SK-N-SH (cell line): ENCODE results near the gene KIDINS220. TPM values are rescaled to one million over a fixed set of nuclear protein-coding genes. Genes with fewer than 3 reads are reported as not detected.

Experiments used
- CTCF ChIA-PET: fragments of 300-600, 350-600 bp; formaldehyde crosslinking; extraction: SDS; loops from one replicate; lab custom pipeline; 2021; lab: Yijun Ruan, JAX
- POLR2A ChIA-PET: fragments of 350-600 bp; sonication (Branson Sonifier 250); formaldehyde crosslinking; extraction: SDS; loops from one replicate; lab custom pipeline; 2020; ENCODE audit warnings: antibody characterized with exemption, inconsistent platforms; lab: Yijun Ruan, JAX
- DNase-seq: peaks from one replicate; pipeline ENCODE4 v3.0.0; 2012
- H2AFZ ChIP-seq: fragments of 200-600 bp; sonication (generic); 2 replicates; pipeline ENCODE4 v1.8.1; 2016; ENCODE audit warnings: antibody characterized with exemption, mild to moderate bottlenecking, low read depth
- H3F3A ChIP-seq: fragments of 200-600 bp; sonication (generic); replicated peaks from 2 replicates; pipeline ENCODE3; 2016; ENCODE audit warnings: antibody characterized with exemption, mild to moderate bottlenecking; ENCODE audit not compliant: insufficient read depth
- H3K27ac ChIP-seq, 2 experiments: fragments of 200-500 bp in 1 of 2; fragments of 200-600 bp in 1 of 2; sonication (Bioruptor generic) in 1 of 2; sonication (generic), shearing (Covaris generic) in 1 of 2; 2 replicates each; pipeline versions ENCODE4 v1.5.1 to v1.6.1; 2014 to 2016; ENCODE audit warnings: low read depth in 2 of 2, inconsistent platforms in 1 of 2, low read length in 1 of 2, mild to moderate bottlenecking in 1 of 2, mixed read lengths in 1 of 2
- H3K27me3 ChIP-seq: fragments of 200-600 bp; sonication (generic), shearing (Covaris generic); 2 replicates; pipeline ENCODE4 v1.6.1; 2016; ENCODE audit warnings: mixed run types; ENCODE audit not compliant: insufficient read depth
- H3K36me3 ChIP-seq, 2 experiments: fragments of 200-500 bp in 1 of 2; fragments of 200-600 bp in 1 of 2; sonication (Bioruptor generic) in 1 of 2; sonication (generic) in 1 of 2; replicated peaks in 1 of 2; 2 replicates each; pipeline versions ENCODE3 to v1.5.1; 2014 to 2016; ENCODE audit warnings: low read length in 1 of 2, mild to moderate bottlenecking in 1 of 2; ENCODE audit not compliant: insufficient read depth in 2 of 2, control insufficient read depth in 1 of 2
- H3K4me1 ChIP-seq, 2 experiments: fragments of 200-500 bp in 1 of 2; fragments of 200-600 bp in 1 of 2; sonication (Bioruptor generic) in 1 of 2; sonication (generic), shearing (Covaris generic) in 1 of 2; 2 replicates each; pipeline versions ENCODE4 v1.5.1 to v1.6.1; 2014 to 2016; ENCODE audit warnings: low read depth in 1 of 2, low read length in 1 of 2, mixed run types in 1 of 2; ENCODE audit not compliant: insufficient read depth in 2 of 2, control insufficient read depth in 1 of 2
- H3K4me2 ChIP-seq: fragments of 200-600 bp; sonication (generic), shearing (Covaris generic); 2 replicates; pipeline ENCODE4 v1.6.1; 2017; ENCODE audit warnings: mixed run types
- H3K4me3 ChIP-seq, 2 experiments: fragments of 200-500 bp in 1 of 2; fragments of 200-600 bp in 1 of 2; sonication (Bioruptor generic) in 1 of 2; sonication (generic), shearing (Covaris generic) in 1 of 2; 2 replicates each; pipeline versions ENCODE4 v1.5.1 to v1.8.1; 2014 to 2016; ENCODE audit warnings: low read depth in 2 of 2, inconsistent platforms in 1 of 2, low read length in 1 of 2, mild to moderate bottlenecking in 1 of 2, mixed read lengths in 1 of 2, moderate library complexity in 1 of 2
- H3K79me2 ChIP-seq: fragments of 200-600 bp; sonication (generic); 2 replicates; pipeline ENCODE4 v1.8.1; 2017; ENCODE audit warnings: mild to moderate bottlenecking; ENCODE audit not compliant: insufficient read depth
- H3K9ac ChIP-seq: fragments of 200-600 bp; sonication (generic); 2 replicates; pipeline ENCODE4 v1.6.1; 2017; ENCODE audit warnings: mixed run types
- H3K9me2 ChIP-seq: fragments of 200-600 bp; sonication (generic); 2 replicates; pipeline ENCODE4 v1.6.1; 2017; ENCODE audit warnings: mixed run types
- H3K9me3 ChIP-seq: fragments of 200-600 bp; sonication (generic); 2 replicates; pipeline ENCODE4 v1.6.1; 2017; ENCODE audit warnings: mixed run types, mild to moderate bottlenecking, moderate library complexity
- H4K20me1 ChIP-seq: fragments of 200-600 bp; sonication (generic); 2 replicates; pipeline ENCODE4 v1.6.1; 2017; ENCODE audit warnings: mild to moderate bottlenecking, mixed run types; ENCODE audit not compliant: insufficient read depth
- CHD2 ChIP-seq: fragments of 150-350 bp; IDR thresholded peaks from 2 replicates; pipeline ENCODE4 v1.6.1; 2018; ENCODE audit warnings: low read length; ENCODE audit not compliant: partially characterized antibody
- EP300 ChIP-seq, 2 experiments: IDR thresholded peaks; 2 replicates each; pipeline versions ENCODE4 v1.4.0 to v1.6.1; 2012; ENCODE audit warnings: borderline replicate concordance in 1 of 2, low read depth in 1 of 2, low read length in 1 of 2
- EZH2phosphoT487 ChIP-seq: fragments of 200-600 bp; sonication (generic); IDR thresholded peaks from 2 replicates; pipeline ENCODE4 v1.6.1; 2017; ENCODE audit warnings: low read depth, mixed run types, mild to moderate bottlenecking, antibody characterized with exemption, moderate library complexity, borderline replicate concordance
- FOSL2 ChIP-seq: IDR thresholded peaks from 2 replicates; pipeline ENCODE4 v1.4.0; 2012; ENCODE audit warnings: low read depth, mild to moderate bottlenecking, moderate library complexity, borderline replicate concordance
- FOXJ3 ChIP-seq: sonication (generic); formaldehyde crosslinking; IDR thresholded peaks from 2 replicates; pipeline ENCODE4 v1.5.1; 2020; ENCODE audit warnings: mild to moderate bottlenecking, missing genetic modification reagents
- FOXM1 ChIP-seq: IDR thresholded peaks from 2 replicates; pipeline ENCODE4 v1.4.0; 2012; ENCODE audit warnings: low read depth, mild to moderate bottlenecking
- GABPA ChIP-seq: IDR thresholded peaks from 2 replicates; pipeline ENCODE4 v1.4.0; 2012; ENCODE audit warnings: low read depth, mild to moderate bottlenecking
- GATA2 ChIP-seq: sonication (generic); formaldehyde crosslinking; IDR thresholded peaks from 2 replicates; pipeline ENCODE4 v1.5.0; 2020; ENCODE audit warnings: mild to moderate bottlenecking, missing genetic modification reagents
- IRF3 ChIP-seq: fragments of 150-350 bp; IDR thresholded peaks from 2 replicates; pipeline ENCODE4 v1.6.1; 2016; ENCODE audit warnings: mild to moderate bottlenecking, low read depth, low read length
- MAX ChIP-seq: IDR thresholded peaks from 2 replicates; pipeline ENCODE4 v1.4.0; 2012; ENCODE audit warnings: low read depth
- MEF2A ChIP-seq: IDR thresholded peaks from 2 replicates; pipeline ENCODE4 v1.4.0; 2012; ENCODE audit warnings: low read depth, borderline replicate concordance
- MXI1 ChIP-seq: IDR thresholded peaks from 2 replicates; pipeline ENCODE4 v1.6.1; 2012; ENCODE audit warnings: mild to moderate bottlenecking, low read depth, low read length, improper control_type of control experiment
- NFIC ChIP-seq: IDR thresholded peaks from 2 replicates; pipeline ENCODE4 v1.4.0; 2012; ENCODE audit warnings: borderline replicate concordance
- PBX3 ChIP-seq: IDR thresholded peaks from 2 replicates; pipeline ENCODE4; 2012
- RAD21 ChIP-seq: IDR thresholded peaks from 2 replicates; pipeline ENCODE4 v1.6.1; 2012; ENCODE audit warnings: mild to moderate bottlenecking, low read length
- RCOR1 ChIP-seq: fragments of 150-350 bp; IDR thresholded peaks from 2 replicates; pipeline ENCODE4 v1.6.1; 2017; ENCODE audit warnings: antibody characterized with exemption, low read length
- RFX5 ChIP-seq: IDR thresholded peaks from 2 replicates; pipeline ENCODE4 v1.6.1; 2012; ENCODE audit warnings: mild to moderate bottlenecking, improper control_type of control experiment, low read length
- RXRA ChIP-seq: IDR thresholded peaks from 2 replicates; pipeline ENCODE4 v1.4.0; 2012; ENCODE audit warnings: low read depth, mild to moderate bottlenecking, borderline replicate concordance
- SIN3A ChIP-seq: IDR thresholded peaks from 2 replicates; pipeline ENCODE4 v1.6.1; 2012; ENCODE audit warnings: low read depth, mild to moderate bottlenecking, low read length, moderate library complexity, borderline replicate concordance
- SMC3 ChIP-seq: IDR thresholded peaks from 2 replicates; pipeline ENCODE4 v1.6.1; 2012; ENCODE audit warnings: low read depth, low read length, improper control_type of control experiment
- TAF1 ChIP-seq: IDR thresholded peaks from 2 replicates; pipeline ENCODE4 v1.6.1; 2012; ENCODE audit warnings: low read depth, mild to moderate bottlenecking, low read length, moderate library complexity, borderline replicate concordance
- TCF12 ChIP-seq: IDR thresholded peaks from 2 replicates; pipeline ENCODE4 v1.4.0; 2012
- TEAD4 ChIP-seq: IDR thresholded peaks from 2 replicates; pipeline ENCODE4 v1.4.0; 2012; ENCODE audit warnings: mild to moderate bottlenecking, borderline replicate concordance; ENCODE audit not compliant: insufficient read depth
- USF2 ChIP-seq: fragments of 150-350 bp; IDR thresholded peaks from 2 replicates; pipeline ENCODE4 v1.6.1; 2017; ENCODE audit warnings: antibody characterized with exemption, low read length, low read depth, borderline replicate concordance
- polyA plus RNA-seq, 3 experiments: library from polyadenylated mRNA; depleted of rRNA; stranded (reverse); fragments of >200 nt; gene quantifications; 2 replicates each; pipeline ENCODE4 v1.2.3, GENCODE V29; 2012

Gene KIDINS220
- polyA plus RNA-seq, 1 of the 3 experiments (the other 2 are of a cell fraction): 18.2 TPM

GRCh38 chr2:8756230-8756629 lies 81.2 kb downstream of the KIDINS220 start:
- Histone ChIP-seq H3K9me2 (no peaks in the 10 kb centered on the region; the same call in 1 of the 2 replicates), H3K4me2 (no peak overlapping the region), H4K20me1 (peaks cover 5% of the 10 kb centered on the region; the same call in 1 of the 2 replicates), H3K36me3 (peaks cover 19 to 48% of the 10 kb centered on the region in 2 experiments), H3K79me2 (no peaks in the 10 kb centered on the region), H3K4me1 (peaks cover 11 to 17% of the 10 kb centered on the region in 2 experiments; a peak in 3 of 4 replicates), H3F3A (peaks cover 13% of the 10 kb centered on the region), H2AFZ (no peak overlapping the region), H3K27ac (no peak overlapping the region), H3K27me3 (no peaks in the 10 kb centered on the region), H3K9me3 (peaks cover 6% of the 10 kb centered on the region; the same call in 1 of the 2 replicates), H3K9ac (no peak overlapping the region), H3K4me3 (no peak overlapping the region)
- TF ChIP-seq EP300 (IDR thresholded peaks at IDR 0.05; ENCODE audit: borderline replicate concordance in 1 of 2, low read depth in 1 of 2, low read length in 1 of 2): no peak
- no peak for TF ChIP-seq GABPA
- TF ChIP-seq GATA2 (CRISPR knock-in tag): no peak
- no peak for TF ChIP-seq MEF2A
- no peak for TF ChIP-seq EZH2phosphoT487
- TF ChIP-seq NFIC: no peak
- no peak for TF ChIP-seq TCF12
- no peak for TF ChIP-seq RXRA
- TF ChIP-seq TEAD4: no peak
- TF ChIP-seq RAD21: no peak
- no peak for TF ChIP-seq SIN3A
- no peak for TF ChIP-seq MAX
- TF ChIP-seq TAF1: no peak
- ChIA-PET CTCF (interaction anchor here (1.5 to 2.0 kb wide), 2 partner anchors 63 to 1652 kb away, joined by 3 to 8 read pairs; no protein-coding TSS in a partner anchor), POLR2A (no interaction called here)
- DNase-seq: no peak

GRCh38 chr2:8754106-8754776 lies 83.2 kb downstream of the KIDINS220 start:
- peaks cover 27 to 45% of the 10 kb centered on the region in 2 experiments for H3K36me3 ChIP-seq
- H3K79me2 ChIP-seq: no peaks in the 10 kb centered on the region
- peaks cover 5% of the 10 kb centered on the region; the same call in 1 of the 2 replicates for H4K20me1 ChIP-seq
- H3K27me3 ChIP-seq: no peaks in the 10 kb centered on the region
- H3F3A ChIP-seq: peaks cover 13% of the 10 kb centered on the region
- peaks cover 6% of the 10 kb centered on the region; the same call in 1 of the 2 replicates for H3K9me3 ChIP-seq
- no peaks in the 10 kb centered on the region; the same call in 1 of the 2 replicates for H3K9me2 ChIP-seq
- no peak overlapping the region for H3K4me3 ChIP-seq
- POLR2A ChIA-PET: interaction anchor here (1.5 kb wide), 1 partner anchor 73 kb away, joined by 7 read pairs; the partner anchor contains the start of gene ID2
- H3K9ac ChIP-seq: no peak overlapping the region
- DNase-seq: peak; percentile 55
- H3K27ac ChIP-seq: peak overlapping the region; percentile 9 to 86; a peak in 3 of 4 replicates
- peaks cover 11 to 24% of the 10 kb centered on the region in 2 experiments; a peak in 3 of 4 replicates for H3K4me1 ChIP-seq
- no peak overlapping the region for H2AFZ ChIP-seq
- no peak overlapping the region for H3K4me2 ChIP-seq
- CTCF ChIA-PET: interaction anchor here (0.7 to 1.7 kb wide), 10 partner anchors 9 to 1709 kb away, joined by 3 to 7 read pairs (median 5); no protein-coding TSS in a partner anchor
- TF ChIP-seq TEAD4 (0 out of 2 replicates have a peak, but pooled peaks have one; percentile 14), FOXM1 (0 out of 2 replicates have a peak, but pooled peaks have one; percentile 27), USF2 (no peak), MXI1 (no peak; the same call in 1 of the 2 replicates), EP300 (IDR thresholded peaks at IDR 0.05; ENCODE audit: borderline replicate concordance in 1 of 2, low read depth in 1 of 2, low read length in 1 of 2) (peak in 1 of 2 experiments; percentile 72; a peak in 2 of 4 replicates), RAD21 (peak; percentile 18; the same call in 1 of the 2 replicates), RFX5 (no peak), SMC3 (no peak), CHD2 (no peak), FOXJ3 (CRISPR knock-in tag) (no peak), NFIC (peak; percentile 34; the same call in 1 of the 2 replicates), RXRA (no peak), IRF3 (no peak), FOSL2 (no peak), RCOR1 (peak; percentile 77), PBX3 (peak; percentile 58)
